Activated naive CD4-positive, alpha-beta T cell treated with anti-CD3 and anti-CD28 coated beads, Interleukin-2, amount 50 U/mL, for 16 hours (primary cell): Measurements from ENCODE around the gene SLC23A1.

Source experiments
- DNase-seq: peaks from one replicate; pipeline ENCODE4 v3.0.0-alpha.2; 2020

Gene SLC23A1

GRCh38 chr5:139406963-139407362 is 23.9 kb upstream of the SLC23A1 start:
- no peak for DNase-seq

GRCh38 chr5:139404484-139404840 is 21.4 kb upstream of the SLC23A1 start:
- no peak for DNase-seq

- DNase-seq = peak; percentile 99
These were observed 20.8 kb upstream of the SLC23A1 start, which contains the start of gene SPATA24 for GRCh38 chr5:139403787-139404483. SPATA24 (minus strand) TSS chr5:139404089; CDS start chr5:139404060, 29 bp downstream.

- no peak for DNase-seq
These were observed 20.3 kb upstream of the SLC23A1 start for GRCh38 chr5:139403418-139403786.

GRCh38 chr5:139402561-139403158 is 19.6 kb upstream of the SLC23A1 start:
- DNase-seq = no peak

GRCh38 chr5:139401546-139401945 is 18.4 kb upstream of the SLC23A1 start:
- DNase-seq = no peak

- DNase-seq = no peak
These were observed 16.5 kb upstream of the SLC23A1 start for GRCh38 chr5:139399501-139400121.

GRCh38 chr5:139397921-139398320 is 14.8 kb upstream of the SLC23A1 start:
- DNase-seq = no peak

- no peak for DNase-seq
These were observed 13.6 kb upstream of the SLC23A1 start for GRCh38 chr5:139396691-139397090.

- DNase-seq = no peak
These were observed 12.9 kb upstream of the SLC23A1 start for GRCh38 chr5:139395844-139396640.

GRCh38 chr5:139394654-139395566 is 11.8 kb upstream of the SLC23A1 start, which contains the start of gene PROB1:
PROB1 (minus strand) TSS chr5:139395104; CDS start chr5:139395081, 23 bp downstream.
- DNase-seq = no peak

GRCh38 chr5:139394123-139394653 is 11.1 kb upstream of the SLC23A1 start:
- DNase-seq = peak; percentile 62

- DNase-seq = no peak
These were observed 10.5 kb upstream of the SLC23A1 start for GRCh38 chr5:139393497-139394122.

- peak; percentile 79 for DNase-seq
These were observed 9.8 kb upstream of the SLC23A1 start for GRCh38 chr5:139392678-139393496.

- no peak for DNase-seq
These were observed 9.2 kb upstream of the SLC23A1 start for GRCh38 chr5:139392324-139392677.

GRCh38 chr5:139391570-139392323 is 8.7 kb upstream of the SLC23A1 start:
- no peak for DNase-seq

GRCh38 chr5:139390639-139391569 is 7.8 kb upstream of the SLC23A1 start:
- no peak for DNase-seq
